Activated CD4-positive, alpha-beta memory T cell treated with anti-CD3 and anti-CD28 coated beads, Interleukin-2, amount 10 ng/mL, durations not matched to agents 7 days and 5 days (primary cell): ENCODE measurements around the gene LRFN4. TPM values are rescaled to one million over a fixed set of nuclear protein-coding genes. Genes with fewer than 3 reads are reported as not detected.

ENCODE experiments used
- CTCF ChIA-PET: fragments of 350-600 bp; sonication (Branson Sonifier 250); formaldehyde crosslinking; loops from one replicate; lab custom pipeline; 2021; ENCODE audit warnings: antibody characterized with exemption, inconsistent platforms; lab: Charles Lee
- POLR2A ChIA-PET: fragments of 350-600 bp; sonication (Branson Sonifier 250); formaldehyde crosslinking; loops from one replicate; lab custom pipeline; 2021; ENCODE audit warnings: antibody characterized with exemption; lab: Charles Lee
- DNase-seq: peaks from one replicate; pipeline ENCODE4 v3.0.0-alpha.2; 2020
- H3K27ac Mint-ChIP-seq: one replicate; pipeline ENCODE4 v1.8.0; 2021; ENCODE audit warnings: mild to moderate bottlenecking, mixed read lengths
- H3K27me3 Mint-ChIP-seq: one replicate; pipeline ENCODE4 v1.8.0; 2021; ENCODE audit warnings: mixed read lengths
- H3K36me3 Mint-ChIP-seq: one replicate; pipeline ENCODE4 v1.8.0; 2021; ENCODE audit warnings: low read depth, mixed read lengths
- H3K4me1 Mint-ChIP-seq: one replicate; pipeline ENCODE4 v1.8.0; 2021; ENCODE audit warnings: mixed read lengths
- H3K4me3 Mint-ChIP-seq: one replicate; pipeline ENCODE4 v1.8.0; 2021; ENCODE audit warnings: mild to moderate bottlenecking, mixed read lengths
- H3K9me3 Mint-ChIP-seq: one replicate; pipeline ENCODE4 v1.8.0; 2021; ENCODE audit warnings: mixed read lengths
- total RNA-seq, 2 experiments: library from RNA; stranded (reverse); gene quantifications; one replicate each; pipeline ENCODE4 v1.2.3, GENCODE V29; 2021

Gene LRFN4
- total RNA-seq, 2 experiments from 2014 or later = 23.2 to 28.3 TPM

DNA sequence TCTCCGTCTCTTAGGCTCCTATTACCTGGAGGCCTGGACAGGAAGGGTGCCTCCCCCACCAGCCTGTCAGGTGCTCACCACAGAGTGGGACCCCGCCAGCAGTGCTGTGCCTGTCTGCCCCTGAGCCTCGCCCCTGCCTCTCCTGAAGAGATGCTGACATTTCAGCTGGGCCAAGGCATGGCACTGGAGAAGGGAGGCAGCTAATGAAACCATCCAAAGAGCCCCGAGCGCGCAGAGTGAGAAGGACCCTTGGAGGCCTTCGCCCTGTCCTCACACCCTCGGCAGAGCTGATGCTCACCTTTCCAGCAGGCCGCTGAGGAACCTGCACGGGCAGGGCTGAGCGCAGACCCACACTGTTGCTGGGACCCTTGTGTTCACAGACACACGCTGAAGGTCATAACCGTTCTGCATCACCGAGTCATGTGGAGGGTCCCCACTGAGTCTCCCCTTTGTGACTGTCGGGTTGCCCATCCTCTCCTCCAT is 2.1 kb upstream of the LRFN4 start:
- peak overlapping the region; percentile 11 for H3K4me3 Mint-ChIP-seq
- H3K27ac Mint-ChIP-seq = peak overlapping the region; percentile 47
- peaks cover 35% of the 10 kb centered on the region for H3K4me1 Mint-ChIP-seq
- no peaks in the 10 kb centered on the region for H3K36me3 Mint-ChIP-seq
- no peaks in the 10 kb centered on the region for H3K27me3 Mint-ChIP-seq
- ChIA-PET POLR2A (interaction anchor here (1.7 to 6.1 kb wide), 2 partner anchors 11 to 103 kb away, joined by 4 to 177 read pairs; partner anchors contain the start of genes PC and RCE1), CTCF (interaction anchor here (1.5 to 2.7 kb wide), 2 partner anchors 11 to 21 kb away, joined by 3 to 21 read pairs; partner anchors contain the start of gene RCE1)
- DNase-seq = no peak
- no peaks in the 10 kb centered on the region for H3K9me3 Mint-ChIP-seq

DNA sequence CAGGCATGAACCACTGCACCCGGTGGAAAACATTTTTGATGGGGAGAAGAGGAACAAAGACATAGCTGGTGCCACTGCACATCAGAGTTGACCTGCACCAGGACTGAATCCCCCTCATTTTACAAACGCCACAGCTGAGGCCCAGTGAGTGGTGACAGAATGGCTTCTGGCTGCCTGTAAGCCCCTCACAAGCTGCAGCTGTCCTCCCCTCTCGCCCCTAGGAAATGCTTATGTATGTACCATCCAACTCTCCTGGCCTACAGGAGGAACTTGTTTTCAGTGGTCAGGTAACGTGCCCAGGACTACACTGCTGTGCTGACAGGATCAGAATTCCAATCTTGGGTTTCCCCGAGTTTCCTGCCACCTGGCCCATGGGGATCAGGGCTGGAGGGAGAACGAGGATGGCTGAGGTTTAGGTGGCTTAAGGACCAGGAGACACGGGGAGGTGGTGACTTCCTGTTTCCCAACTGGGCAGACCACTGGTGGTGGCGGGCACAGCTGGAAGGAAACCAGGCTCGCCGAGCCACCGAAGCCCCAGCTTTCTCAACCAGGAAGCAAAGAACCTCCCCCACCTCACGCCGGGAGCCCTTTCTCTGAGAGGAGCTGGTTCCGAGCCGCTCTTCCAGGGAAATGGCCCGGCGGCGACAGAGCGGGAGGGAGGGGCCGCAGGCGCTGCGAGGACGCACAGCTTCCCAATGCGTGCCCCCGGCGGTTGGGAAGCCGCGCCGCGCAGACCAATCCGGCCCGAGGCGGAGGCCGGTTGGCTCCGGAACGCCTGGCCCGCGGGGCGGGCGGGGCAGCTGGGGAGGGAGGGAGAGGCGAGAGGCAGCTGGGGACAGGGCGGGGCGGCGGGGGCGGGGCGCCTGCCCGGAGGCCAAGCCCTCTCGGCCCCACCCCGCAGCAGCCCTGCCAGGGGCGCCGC is 1.0 kb upstream of the LRFN4 start:
- ChIA-PET POLR2A (interaction anchor here (0.7 to 6.1 kb wide), 10 partner anchors 10 to 310 kb away, joined by 3 to 177 read pairs (median 4); partner anchors contain the start of genes PC, RBM14, RBM4 and RCE1), CTCF (interaction anchor here (0.7 to 2.7 kb wide), 7 partner anchors 11 to 469 kb away, joined by 3 to 21 read pairs (median 3); partner anchors contain the start of gene RCE1)
- Mint-ChIP-seq H3K4me1 (peaks cover 32% of the 10 kb centered on the region), H3K9me3 (no peaks in the 10 kb centered on the region), H3K36me3 (no peaks in the 10 kb centered on the region), H3K27ac (peak overlapping the region; percentile 85), H3K27me3 (no peaks in the 10 kb centered on the region), H3K4me3 (peak overlapping the region; percentile 86)
- DNase-seq = peak; percentile 92

DNA sequence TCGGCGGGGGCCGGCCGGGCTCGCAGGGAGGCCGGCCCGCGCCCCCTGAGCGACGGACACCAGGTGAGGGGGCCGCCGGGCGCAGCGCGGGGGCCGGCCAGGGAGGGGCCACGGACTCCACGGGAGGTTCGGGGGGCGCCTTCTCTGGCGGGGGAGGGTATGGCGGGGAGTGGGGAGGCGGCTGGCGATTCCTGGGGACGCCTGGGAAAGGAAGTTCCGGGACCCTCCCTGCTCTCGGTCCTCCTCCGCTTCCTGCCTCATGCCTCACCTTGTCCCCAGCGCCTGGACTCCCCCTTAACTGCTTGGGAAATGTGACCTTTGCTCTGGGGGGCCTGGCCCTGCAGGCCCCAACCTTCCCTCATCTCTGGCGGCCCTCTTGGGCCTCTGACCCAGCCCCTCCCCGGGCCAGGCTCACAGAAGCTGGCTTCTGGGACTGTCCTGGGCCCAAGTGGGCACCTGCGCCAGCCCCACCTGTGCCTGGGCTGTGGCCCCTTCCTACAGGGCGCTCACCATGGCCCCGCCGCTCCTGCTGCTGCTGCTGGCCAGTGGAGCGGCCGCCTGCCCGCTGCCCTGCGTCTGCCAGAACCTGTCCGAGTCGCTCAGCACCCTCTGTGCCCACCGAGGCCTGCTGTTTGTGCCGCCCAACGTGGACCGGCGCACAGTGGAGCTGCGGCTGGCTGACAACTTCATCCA is 516 bp downstream of the LRFN4 start:
- H3K27me3 Mint-ChIP-seq = no peaks in the 10 kb centered on the region
- H3K36me3 Mint-ChIP-seq = no peaks in the 10 kb centered on the region
- CTCF ChIA-PET = no interaction called here
- POLR2A ChIA-PET = interaction anchor here (1.6 kb wide), 1 partner anchor 15 kb away, joined by 7 read pairs; no protein-coding TSS in a partner anchor
- H3K27ac Mint-ChIP-seq = peak overlapping the region; percentile 75
- peak overlapping the region; percentile 78 for H3K4me3 Mint-ChIP-seq
- H3K4me1 Mint-ChIP-seq = peaks cover 18% of the 10 kb centered on the region
- no peak for DNase-seq
- H3K9me3 Mint-ChIP-seq = no peaks in the 10 kb centered on the region

DNA sequence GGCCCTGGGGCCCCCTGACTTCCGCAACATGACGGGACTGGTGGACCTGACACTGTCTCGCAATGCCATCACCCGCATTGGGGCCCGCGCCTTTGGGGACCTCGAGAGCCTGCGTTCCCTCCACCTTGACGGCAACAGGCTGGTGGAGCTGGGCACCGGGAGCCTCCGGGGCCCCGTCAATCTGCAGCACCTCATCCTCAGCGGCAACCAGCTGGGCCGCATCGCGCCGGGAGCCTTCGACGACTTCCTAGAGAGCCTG is 992 bp downstream of the LRFN4 start:
- Mint-ChIP-seq H3K36me3 (no peaks in the 10 kb centered on the region), H3K9me3 (no peaks in the 10 kb centered on the region), H3K4me3 (peak overlapping the region; percentile 78), H3K27me3 (no peaks in the 10 kb centered on the region), H3K4me1 (peaks cover 18% of the 10 kb centered on the region), H3K27ac (no peak overlapping the region)
- POLR2A ChIA-PET = interaction anchor here (1.6 kb wide), 1 partner anchor 16 kb away, joined by 7 read pairs; no protein-coding TSS in a partner anchor
- DNase-seq = no peak
- CTCF ChIA-PET = no interaction called here

DNA sequence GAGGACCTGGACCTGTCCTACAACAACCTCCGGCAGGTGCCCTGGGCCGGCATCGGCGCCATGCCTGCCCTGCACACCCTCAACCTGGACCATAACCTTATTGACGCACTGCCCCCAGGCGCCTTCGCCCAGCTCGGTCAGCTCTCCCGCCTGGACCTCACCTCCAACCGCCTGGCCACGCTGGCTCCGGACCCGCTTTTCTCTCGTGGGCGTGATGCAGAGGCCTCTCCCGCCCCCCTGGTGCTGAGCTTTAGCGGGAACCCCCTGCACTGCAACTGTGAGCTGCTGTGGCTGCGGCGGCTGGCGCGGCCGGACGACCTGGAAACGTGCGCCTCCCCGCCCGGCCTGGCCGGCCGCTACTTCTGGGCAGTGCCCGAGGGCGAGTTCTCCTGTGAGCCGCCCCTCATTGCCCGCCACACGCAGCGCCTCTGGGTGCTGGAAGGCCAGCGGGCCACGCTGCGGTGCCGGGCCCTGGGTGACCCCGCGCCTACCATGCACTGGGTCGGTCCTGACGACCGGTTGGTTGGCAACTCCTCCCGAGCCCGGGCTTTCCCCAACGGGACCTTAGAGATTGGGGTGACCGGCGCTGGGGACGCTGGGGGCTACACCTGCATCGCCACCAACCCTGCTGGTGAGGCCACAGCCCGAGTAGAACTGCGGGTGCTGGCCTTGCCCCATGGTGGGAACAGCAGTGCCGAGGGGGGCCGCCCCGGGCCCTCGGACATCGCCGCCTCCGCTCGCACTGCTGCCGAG is 1.5 kb downstream of the LRFN4 start:
- peaks cover 18% of the 10 kb centered on the region for H3K4me1 Mint-ChIP-seq
- H3K27ac Mint-ChIP-seq = no peak overlapping the region
- CTCF ChIA-PET = no interaction called here
- H3K36me3 Mint-ChIP-seq = no peaks in the 10 kb centered on the region
- H3K9me3 Mint-ChIP-seq = no peaks in the 10 kb centered on the region
- H3K4me3 Mint-ChIP-seq = peak overlapping the region; percentile 78
- POLR2A ChIA-PET = interaction anchor here (1.6 kb wide), 1 partner anchor 16 kb away, joined by 7 read pairs; no protein-coding TSS in a partner anchor
- no peaks in the 10 kb centered on the region for H3K27me3 Mint-ChIP-seq
- DNase-seq = no peak

DNA sequence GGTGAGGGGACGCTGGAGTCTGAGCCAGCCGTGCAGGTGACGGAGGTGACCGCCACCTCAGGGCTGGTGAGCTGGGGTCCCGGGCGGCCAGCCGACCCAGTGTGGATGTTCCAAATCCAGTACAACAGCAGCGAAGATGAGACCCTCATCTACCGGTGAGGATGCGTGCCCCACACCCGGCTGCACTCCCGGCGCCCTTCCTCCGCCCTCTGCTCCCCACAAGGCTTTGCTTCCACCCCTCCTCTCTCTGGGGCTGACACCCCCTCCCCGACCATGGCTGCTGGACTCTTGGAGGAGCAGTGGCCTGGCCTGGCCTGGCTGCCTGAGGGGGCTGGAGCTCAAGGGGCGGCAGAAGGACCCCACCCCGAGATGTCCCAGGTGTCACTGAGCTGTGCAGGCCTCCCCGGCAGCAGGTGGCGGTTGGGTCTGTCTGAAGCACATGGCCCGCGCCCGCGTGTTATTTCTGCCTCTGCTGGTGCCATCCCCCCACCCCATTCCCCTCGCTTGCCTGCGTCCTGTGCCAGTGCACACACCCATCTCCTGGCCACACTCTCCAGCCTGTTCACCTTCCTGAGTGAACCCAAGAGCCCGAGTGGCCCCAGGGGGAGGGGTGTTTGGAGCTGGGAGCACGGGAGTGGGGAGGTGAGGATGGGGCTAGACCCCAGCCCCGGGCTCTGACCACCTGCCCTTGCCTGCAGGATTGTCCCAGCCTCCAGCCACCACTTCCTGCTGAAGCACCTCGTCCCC is 2.2 kb downstream of the LRFN4 start:
- Mint-ChIP-seq H3K27me3 (no peaks in the 10 kb centered on the region), H3K9me3 (no peaks in the 10 kb centered on the region), H3K4me3 (no peak overlapping the region), H3K36me3 (no peaks in the 10 kb centered on the region), H3K27ac (no peak overlapping the region), H3K4me1 (peaks cover 18% of the 10 kb centered on the region)
- ChIA-PET POLR2A (interaction anchor here (1.6 kb wide), 1 partner anchor 17 kb away, joined by 7 read pairs; no protein-coding TSS in a partner anchor), CTCF (no interaction called here)
- DNase-seq = no peak

DNA sequence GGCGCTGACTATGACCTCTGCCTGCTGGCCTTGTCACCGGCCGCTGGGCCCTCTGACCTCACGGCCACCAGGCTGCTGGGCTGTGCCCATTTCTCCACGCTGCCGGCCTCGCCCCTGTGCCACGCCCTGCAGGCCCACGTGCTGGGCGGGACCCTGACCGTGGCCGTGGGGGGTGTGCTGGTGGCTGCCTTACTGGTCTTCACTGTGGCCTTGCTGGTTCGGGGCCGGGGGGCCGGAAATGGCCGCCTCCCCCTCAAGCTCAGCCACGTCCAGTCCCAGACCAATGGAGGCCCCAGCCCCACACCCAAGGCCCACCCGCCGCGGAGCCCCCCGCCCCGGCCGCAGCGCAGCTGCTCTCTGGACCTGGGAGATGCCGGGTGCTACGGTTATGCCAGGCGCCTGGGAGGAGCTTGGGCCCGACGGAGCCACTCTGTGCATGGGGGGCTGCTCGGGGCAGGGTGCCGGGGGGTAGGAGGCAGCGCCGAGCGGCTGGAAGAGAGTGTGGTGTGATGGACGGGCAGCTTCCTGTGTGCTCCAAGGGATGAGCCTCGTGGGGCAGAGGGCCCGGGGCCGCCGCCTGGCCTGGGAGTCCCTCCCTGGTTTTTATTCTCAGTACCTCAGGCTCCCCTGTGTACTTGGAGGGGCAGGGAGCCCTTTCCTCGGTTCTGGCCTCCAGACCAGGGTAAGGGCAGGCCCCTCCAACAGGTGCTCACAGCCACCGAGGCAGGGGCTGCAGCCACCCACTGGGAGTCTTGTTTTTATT is 3.0 kb downstream of the LRFN4 start:
- Mint-ChIP-seq H3K36me3 (no peaks in the 10 kb centered on the region), H3K27me3 (no peaks in the 10 kb centered on the region), H3K9me3 (no peaks in the 10 kb centered on the region), H3K4me3 (no peak overlapping the region), H3K27ac (no peak overlapping the region), H3K4me1 (peaks cover 16% of the 10 kb centered on the region)
- ChIA-PET POLR2A (interaction anchor here (0.5 to 0.8 kb wide), 2 partner anchors 16 to 290 kb away, joined by 3 to 4 read pairs; no protein-coding TSS in a partner anchor), CTCF (no interaction called here)
- no peak for DNase-seq

DNA sequence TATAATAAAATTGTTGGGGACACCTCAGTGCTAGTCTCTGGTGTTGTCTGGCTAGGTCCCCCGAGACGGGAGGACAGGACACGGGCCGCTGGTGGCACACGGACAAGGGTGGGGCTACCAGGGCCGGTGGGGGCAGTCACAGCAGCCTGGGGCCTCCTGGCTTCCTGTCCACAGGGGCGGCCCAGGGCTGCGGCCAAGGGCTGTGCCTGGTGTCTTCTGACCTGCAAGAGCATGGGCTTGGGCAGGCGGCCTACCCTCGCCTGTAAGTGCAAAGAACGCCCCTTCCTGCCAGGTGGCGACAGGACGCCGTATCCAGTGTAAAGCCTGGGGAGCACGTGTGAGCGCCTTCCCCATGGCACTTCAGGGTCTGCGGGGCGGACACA is 3.6 kb downstream of the LRFN4 start:
- no peak overlapping the region for H3K4me3 Mint-ChIP-seq
- no peaks in the 10 kb centered on the region for H3K36me3 Mint-ChIP-seq
- H3K27ac Mint-ChIP-seq = no peak overlapping the region
- peaks cover 12% of the 10 kb centered on the region for H3K4me1 Mint-ChIP-seq
- no peaks in the 10 kb centered on the region for H3K9me3 Mint-ChIP-seq
- no peaks in the 10 kb centered on the region for H3K27me3 Mint-ChIP-seq
- POLR2A ChIA-PET = interaction anchor here (0.5 to 1.5 kb wide), 3 partner anchors 16 to 290 kb away, joined by 3 to 4 read pairs (median 4); no protein-coding TSS in a partner anchor
- CTCF ChIA-PET = interaction anchor here (0.6 kb wide), 1 partner anchor 9 kb away, joined by 3 read pairs; no protein-coding TSS in a partner anchor
- no peak for DNase-seq

DNA sequence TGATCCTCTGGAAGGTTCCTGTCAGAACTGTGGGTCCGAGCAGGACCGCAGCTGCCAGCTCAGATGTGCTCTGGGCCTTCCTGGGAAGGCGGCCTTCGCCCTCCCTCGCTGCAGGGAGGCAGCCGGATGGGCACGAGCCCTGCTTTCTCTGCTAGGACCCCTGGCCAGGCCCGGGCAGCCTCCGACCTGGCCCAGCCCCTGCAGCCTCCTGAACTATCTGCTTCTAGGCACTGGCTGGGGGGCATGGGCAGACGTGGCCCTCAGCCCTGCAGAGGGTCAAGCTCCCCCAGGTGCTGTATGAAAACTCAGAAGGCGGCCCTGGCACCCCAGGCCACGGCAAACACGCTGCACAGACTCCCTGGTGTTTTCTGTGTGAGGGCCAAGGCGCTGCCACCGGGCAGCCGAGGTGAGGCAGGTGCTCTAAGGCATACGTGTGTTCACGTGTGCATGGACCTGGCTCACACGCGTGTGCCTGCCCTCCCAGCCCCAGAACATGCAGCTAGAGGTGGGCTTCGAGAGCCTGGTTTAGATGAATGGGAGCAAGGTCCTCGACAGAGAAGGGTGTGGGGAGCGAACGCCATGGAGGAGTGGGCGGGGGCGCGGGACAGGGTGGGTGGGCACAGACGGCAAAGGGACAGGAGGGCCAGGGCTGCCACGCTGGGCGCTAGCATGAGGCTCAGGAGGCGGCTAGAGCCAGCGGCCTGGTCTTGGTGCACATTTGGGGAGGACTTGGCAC is 4.3 kb downstream of the LRFN4 start:
- H3K4me3 Mint-ChIP-seq = no peak overlapping the region
- POLR2A ChIA-PET = interaction anchor here (1.5 kb wide), 1 partner anchor 19 kb away, joined by 4 read pairs; no protein-coding TSS in a partner anchor
- DNase-seq = no peak
- CTCF ChIA-PET = interaction anchor here (0.6 kb wide), 1 partner anchor 9 kb away, joined by 3 read pairs; no protein-coding TSS in a partner anchor
- peaks cover 7% of the 10 kb centered on the region for H3K4me1 Mint-ChIP-seq
- no peaks in the 10 kb centered on the region for H3K9me3 Mint-ChIP-seq
- no peaks in the 10 kb centered on the region for H3K27me3 Mint-ChIP-seq
- no peak overlapping the region for H3K27ac Mint-ChIP-seq
- no peaks in the 10 kb centered on the region for H3K36me3 Mint-ChIP-seq

DNA sequence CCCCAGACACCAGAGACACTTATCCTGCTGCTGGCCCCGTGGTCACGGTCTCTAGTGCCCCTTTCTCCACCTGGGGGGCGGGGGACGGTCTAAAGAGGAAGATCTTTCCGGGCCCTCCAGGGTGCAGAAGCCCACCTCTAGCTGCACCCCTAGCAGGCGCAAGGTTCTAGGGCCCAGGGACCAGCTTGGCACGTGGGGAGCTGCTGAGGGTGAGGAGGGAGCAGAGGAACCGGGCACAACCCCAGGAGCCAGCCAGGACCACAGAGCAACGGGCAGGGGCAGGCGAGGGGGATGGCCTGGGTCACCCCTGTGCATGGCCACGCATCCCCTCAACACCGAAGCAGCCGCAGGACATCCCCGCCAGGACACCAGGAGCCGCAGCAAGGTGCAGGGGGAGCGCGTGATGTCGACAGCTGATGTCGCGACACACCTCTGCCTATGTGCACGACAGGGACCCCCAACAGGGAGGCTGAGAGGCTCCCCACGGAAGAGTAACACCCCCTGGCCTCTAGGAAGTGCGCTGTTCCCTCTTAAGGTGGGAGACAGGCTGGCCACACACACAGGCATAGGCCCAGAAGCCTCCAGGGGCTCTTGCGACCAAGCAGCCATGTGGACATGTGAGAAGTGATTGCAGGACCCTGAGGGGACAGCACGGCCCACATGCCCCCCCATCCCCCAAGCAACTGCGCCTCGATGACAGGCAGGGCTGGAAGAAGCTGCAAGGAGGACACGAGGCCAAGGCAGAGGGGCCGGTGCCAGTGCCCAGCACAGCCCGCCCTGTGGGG is 5.1 kb downstream of the LRFN4 start:
- no peak overlapping the region for H3K27ac Mint-ChIP-seq
- no peak overlapping the region for H3K4me3 Mint-ChIP-seq
- H3K4me1 Mint-ChIP-seq = peaks cover 5% of the 10 kb centered on the region
- POLR2A ChIA-PET = interaction anchor here (1.5 kb wide), 1 partner anchor 20 kb away, joined by 4 read pairs; no protein-coding TSS in a partner anchor
- H3K27me3 Mint-ChIP-seq = no peaks in the 10 kb centered on the region
- DNase-seq = no peak
- H3K36me3 Mint-ChIP-seq = no peaks in the 10 kb centered on the region
- CTCF ChIA-PET = no interaction called here
- H3K9me3 Mint-ChIP-seq = no peaks in the 10 kb centered on the region
